Measurements from ENCODE around the gene MEI1.

DNA sequence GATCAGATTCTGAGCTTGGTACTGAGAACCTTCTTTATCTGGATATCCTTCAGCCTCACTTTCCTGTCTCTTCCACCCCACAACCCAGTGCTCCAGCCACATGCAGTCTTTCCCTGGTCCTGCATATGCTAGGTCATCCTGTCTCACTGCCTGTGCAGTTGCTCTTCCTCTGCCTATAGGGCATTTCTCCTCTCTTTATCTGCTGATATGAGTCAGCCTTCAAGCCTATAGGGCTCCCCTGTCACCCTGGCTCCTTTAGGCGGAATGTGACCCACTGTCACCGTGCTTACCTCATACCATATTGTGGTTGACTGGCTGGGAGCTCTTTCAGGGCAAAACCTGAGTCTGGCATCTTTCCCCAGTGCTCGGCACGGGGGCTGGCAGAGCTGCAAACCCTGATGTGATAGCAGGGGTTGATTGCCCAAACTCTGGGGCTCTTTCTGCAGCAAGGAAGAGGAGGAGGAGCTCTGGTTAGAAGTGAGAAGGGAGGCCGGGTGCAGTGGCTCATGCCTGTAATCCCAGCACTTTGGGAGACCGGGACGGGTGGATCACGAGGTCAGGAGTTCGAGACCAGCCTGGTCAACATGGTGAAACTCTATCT is 26.3 kb downstream of the MEI1 start:
- TF ChIP-seq POLR2A (IDR thresholded peaks at IDR 0.05) = no peak
- TF ChIP-seq, protein P1, sequence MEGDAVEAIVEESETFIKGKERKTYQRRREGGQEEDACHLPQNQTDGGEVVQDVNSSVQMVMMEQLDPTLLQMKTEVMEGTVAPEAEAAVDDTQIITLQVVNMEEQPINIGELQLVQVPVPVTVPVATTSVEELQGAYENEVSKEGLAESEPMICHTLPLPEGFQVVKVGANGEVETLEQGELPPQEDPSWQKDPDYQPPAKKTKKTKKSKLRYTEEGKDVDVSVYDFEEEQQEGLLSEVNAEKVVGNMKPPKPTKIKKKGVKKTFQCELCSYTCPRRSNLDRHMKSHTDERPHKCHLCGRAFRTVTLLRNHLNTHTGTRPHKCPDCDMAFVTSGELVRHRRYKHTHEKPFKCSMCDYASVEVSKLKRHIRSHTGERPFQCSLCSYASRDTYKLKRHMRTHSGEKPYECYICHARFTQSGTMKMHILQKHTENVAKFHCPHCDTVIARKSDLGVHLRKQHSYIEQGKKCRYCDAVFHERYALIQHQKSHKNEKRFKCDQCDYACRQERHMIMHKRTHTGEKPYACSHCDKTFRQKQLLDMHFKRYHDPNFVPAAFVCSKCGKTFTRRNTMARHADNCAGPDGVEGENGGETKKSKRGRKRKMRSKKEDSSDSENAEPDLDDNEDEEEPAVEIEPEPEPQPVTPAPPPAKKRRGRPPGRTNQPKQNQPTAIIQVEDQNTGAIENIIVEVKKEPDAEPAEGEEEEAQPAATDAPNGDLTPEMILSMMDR (IDR thresholded peaks at IDR 0.05) = no peak
- no peak for TF ChIP-seq POLR2AphosphoS5 (IDR thresholded peaks at IDR 0.05)
